H1 (cell line): ENCODE data around the gene CPLX1.

Experiments
- CREB1 ChIP-seq: IDR thresholded peaks from 2 replicates; pipeline ENCODE4 v1.6.1; 2012; ENCODE audit warnings: inconsistent platforms
- POLR2AphosphoS5 ChIP-seq: IDR thresholded peaks from 2 replicates; pipeline ENCODE4 v1.6.1; 2011; ENCODE audit warnings: low read depth, low read length
- TBP ChIP-seq: IDR thresholded peaks from 2 replicates; pipeline ENCODE4 v1.6.1; 2011; ENCODE audit warnings: low read depth, low read length, improper control_type of control experiment

GRCh38 chr4:828641-829271, 2.8 kb upstream of the CPLX1 start:
- no peak for TF ChIP-seq CREB1
- TF ChIP-seq POLR2AphosphoS5, result no peak
- TF ChIP-seq TBP, result no peak
